Coronary artery (tissue), 2 donors: ENCODE results near the gene HIF3A.
"Not testable (repeated sequence)": the region's sequence is repeated elsewhere in the genome, so short reads cannot be mapped to it uniquely, and the experiment has no call there.

Experiments
- DNase-seq: peaks from one replicate; pipeline ENCODE4 v3.0.0-alpha.2; 2017; ENCODE audit warnings: low spot score
- H3K27ac ChIP-seq, 2 donors: fragments of 200-600 bp; sonication (generic); one replicate each; pipeline ENCODE4 v1.5.1; 2016 to 2019
- H3K4me3 ChIP-seq: fragments of 200-600 bp; sonication (generic); 2 replicates; pipeline ENCODE4 v1.5.1; 2016; ENCODE audit warnings: mild to moderate bottlenecking, moderate library complexity
- CTCF ChIP-seq: fragments of 200-600 bp; sonication (generic); IDR thresholded peaks from one replicate; pipeline ENCODE4 v1.5.1; 2019; ENCODE audit warnings: antibody characterized with exemption

Gene HIF3A

GRCh38 chr19:46303322-46303690 lies 6.5 kb downstream of the HIF3A start:
- H3K4me3 ChIP-seq, result peak overlapping the region; percentile 15
- peak overlapping the region; percentile 76 to 97 for H3K27ac ChIP-seq
- no peak for TF ChIP-seq CTCF
- DNase-seq, result no peak

GRCh38 chr19:46303691-46304397 lies 7.0 kb downstream of the HIF3A start:
- no peak for TF ChIP-seq CTCF
- peak; percentile 81 for DNase-seq
- Histone ChIP-seq H3K27ac (peak overlapping the region; percentile 76 to 97), H3K4me3 (peak overlapping the region; percentile 15)

- DNase-seq, result no peak
- no peak overlapping the region for H3K27ac ChIP-seq
- TF ChIP-seq CTCF, result no peak
- no peak overlapping the region for H3K4me3 ChIP-seq
These were observed 9.7 kb downstream of the HIF3A start for GRCh38 chr19:46306501-46306900.

GRCh38 chr19:46308510-46308909 lies 11.7 kb downstream of the HIF3A start:
- TF ChIP-seq CTCF, result no peak
- no peak for DNase-seq
- no peak overlapping the region for H3K27ac ChIP-seq
- H3K4me3 ChIP-seq, result no peak overlapping the region

- no peak overlapping the region for H3K4me3 ChIP-seq
- H3K27ac ChIP-seq, result no peak overlapping the region
- TF ChIP-seq CTCF, result no peak
- DNase-seq, result no peak
These were observed 12.2 kb downstream of the HIF3A start for GRCh38 chr19:46309056-46309455.

- H3K4me3 ChIP-seq, result no peak overlapping the region
- no peak for TF ChIP-seq CTCF
- H3K27ac ChIP-seq, result no peak overlapping the region
- DNase-seq, result no peak
These were observed 14.6 kb downstream of the HIF3A start for GRCh38 chr19:46311444-46311843.

- not testable (repeated sequence) for DNase-seq, H3K4me3 ChIP-seq, H3K27ac ChIP-seq
These were observed 17.0 kb downstream of the HIF3A start for GRCh38 chr19:46313540-46314469.
